ENCODE measurements around the gene KCNMA1. TPM values are rescaled to one million over a fixed set of nuclear protein-coding genes. Genes with fewer than 3 reads are reported as not detected.

KCNMA1 gene
- total RNA-seq, 1 experiment from 2014 or later, result 143 TPM

GRCh38 chr10:76937181-76937600, 700.4 kb downstream of the KCNMA1 start:
- Histone ChIP-seq H3K9me3 (ENCODE audit: low read length) (no peaks in the 10 kb centered on the region), H3K79me2 (ENCODE audit: low read length) (no peaks in the 10 kb centered on the region), H3K4me3 (ENCODE audit: low read length) (no peak overlapping the region), H2AFZ (ENCODE audit: low read length) (no peak overlapping the region), H3K27ac (ENCODE audit: low read length) (no peak overlapping the region), H3K9me2 (replicated peaks; ENCODE audit: low read length) (no peaks in the 10 kb centered on the region), H3F3A (ENCODE audit: low read length, unreplicated experiment) (no peaks in the 10 kb centered on the region), H3K36me3 (ENCODE audit: low read depth, low read length) (no peaks in the 10 kb centered on the region), H3K4me2 (ENCODE audit: low read length) (no peak overlapping the region), H4K20me1 (ENCODE audit: low read length) (no peaks in the 10 kb centered on the region), H3K4me1 (ENCODE audit: insufficient read depth, low read length) (no peaks in the 10 kb centered on the region), H3K27me3 (ENCODE audit: low read length) (no peaks in the 10 kb centered on the region), H3K9ac (ENCODE audit: low read length) (no peak overlapping the region)
- TF ChIP-seq CTCF (conservative IDR thresholded peaks at IDR 0.05; ENCODE audit: low read depth, low read length), result no peak
- intact Hi-C loops (cut with micrococcal nuclease), result loop anchor here (5.0 kb wide), 1 partner anchor 55 kb away; no protein-coding TSS in a partner anchor
- BruUV-seq (replicated peaks), result no TSS peak
- POLR2A ChIA-PET (ENCODE audit: unreplicated experiment), result interaction anchor here (0.5 kb wide), 1 partner anchor 57 kb away, joined by 3 read pairs; no protein-coding TSS in a partner anchor
- DNase-seq (no peak), ATAC-seq (no peak)
- CTCF ChIA-PET, result no interaction called here

- intact Hi-C loops (cut with micrococcal nuclease), result loop anchor here (5.0 kb wide), 1 partner anchor 54 kb away; no protein-coding TSS in a partner anchor
- Histone ChIP-seq H3K9me3 (ENCODE audit: low read length) (no peaks in the 10 kb centered on the region), H3K4me1 (ENCODE audit: insufficient read depth, low read length) (no peaks in the 10 kb centered on the region), H4K20me1 (ENCODE audit: low read length) (no peaks in the 10 kb centered on the region), H3K27me3 (ENCODE audit: low read length) (no peaks in the 10 kb centered on the region), H3K79me2 (ENCODE audit: low read length) (no peaks in the 10 kb centered on the region), H2AFZ (ENCODE audit: low read length) (no peak overlapping the region), H3K27ac (ENCODE audit: low read length) (no peak overlapping the region), H3K36me3 (ENCODE audit: low read depth, low read length) (no peaks in the 10 kb centered on the region), H3K9ac (ENCODE audit: low read length) (no peak overlapping the region), H3K4me2 (ENCODE audit: low read length) (no peak overlapping the region), H3K9me2 (replicated peaks; ENCODE audit: low read length) (no peaks in the 10 kb centered on the region), H3F3A (ENCODE audit: low read length, unreplicated experiment) (no peaks in the 10 kb centered on the region), H3K4me3 (ENCODE audit: low read length) (no peak overlapping the region)
- POLR2A ChIA-PET (ENCODE audit: unreplicated experiment), result interaction anchor here (0.6 kb wide), 1 partner anchor 464 kb away, joined by 3 read pairs; no protein-coding TSS in a partner anchor
- CTCF ChIA-PET, result no interaction called here
- BruUV-seq (replicated peaks), result no TSS peak
- DNase-seq (no peak), ATAC-seq (peak; percentile 10; the same call in 1 of the 2 replicates)
- TF ChIP-seq EZH2phosphoT487 (IDR thresholded peaks at IDR 0.05; ENCODE audit: borderline replicate concordance, low read length) (peak; percentile 31; the same call in 1 of the 2 replicates), EZH2 (IDR thresholded peaks at IDR 0.05; ENCODE audit: low read length, unreplicated experiment) (no peak)
Observed at GRCh38 chr10:76935941-76936613, 701.5 kb downstream of the KCNMA1 start.

GRCh38 chr10:76928565-76928964, 709.0 kb downstream of the KCNMA1 start:
- H3K79me2 ChIP-seq (ENCODE audit: low read length), result no peaks in the 10 kb centered on the region
- H3K4me2 ChIP-seq (ENCODE audit: low read length), result no peak overlapping the region
- no peaks in the 10 kb centered on the region for H3K9me2 ChIP-seq (replicated peaks; ENCODE audit: low read length)
- TF ChIP-seq EZH2phosphoT487 (IDR thresholded peaks at IDR 0.05; ENCODE audit: borderline replicate concordance, low read length) (no peak), EZH2 (IDR thresholded peaks at IDR 0.05; ENCODE audit: low read length, unreplicated experiment) (no peak)
- no TSS peak for BruUV-seq (replicated peaks)
- H3K36me3 ChIP-seq (ENCODE audit: low read depth, low read length), result no peaks in the 10 kb centered on the region
- H4K20me1 ChIP-seq (ENCODE audit: low read length), result no peaks in the 10 kb centered on the region
- no peaks in the 10 kb centered on the region for H3K4me1 ChIP-seq (ENCODE audit: insufficient read depth, low read length)
- H3K27ac ChIP-seq (ENCODE audit: low read length), result no peak overlapping the region
- H3K27me3 ChIP-seq (ENCODE audit: low read length), result no peaks in the 10 kb centered on the region
- no peak overlapping the region for H3K9ac ChIP-seq (ENCODE audit: low read length)
- POLR2A ChIA-PET (ENCODE audit: unreplicated experiment), result no interaction called here
- DNase-seq (no peak), ATAC-seq (no peak)
- no peaks in the 10 kb centered on the region for H3K9me3 ChIP-seq (ENCODE audit: low read length)
- no peak overlapping the region for H2AFZ ChIP-seq (ENCODE audit: low read length)
- H3K4me3 ChIP-seq (ENCODE audit: low read length), result no peak overlapping the region
- no peaks in the 10 kb centered on the region for H3F3A ChIP-seq (ENCODE audit: low read length, unreplicated experiment)
- intact Hi-C loops (cut with micrococcal nuclease), result loop anchor here (10.0 kb wide), 2 partner anchors 76 to 724 kb away; no protein-coding TSS in a partner anchor
- CTCF ChIA-PET, result no interaction called here

All from PC-3 (cell line).